Urinary bladder (tissue), 4 donors: ENCODE results near the gene PEX13. TPM values are rescaled to one million over a fixed set of nuclear protein-coding genes. Genes with fewer than 3 reads are reported as not detected.
A peak's percentile ranks its signal among the peaks of the same experiment; 100 is the strongest.
"Not testable (repeated sequence)": the region's sequence is repeated elsewhere in the genome, so short reads cannot be mapped to it uniquely, and the experiment has no call there.

Experiments
- DNase-seq: peaks from one replicate; pipeline ENCODE4 v3.0.0-alpha.2; 2015; ENCODE audit errors: extremely low spot score
- H3K27ac ChIP-seq: one replicate; pipeline ENCODE4 v1.5.1; 2013; ENCODE audit warnings: low read depth, mild to moderate bottlenecking, moderate library complexity
- H3K36me3 ChIP-seq: one replicate; pipeline ENCODE4 v1.6.1; 2013; ENCODE audit warnings: mild to moderate bottlenecking, moderate library complexity; ENCODE audit not compliant: insufficient read depth
- H3K4me1 ChIP-seq: one replicate; pipeline ENCODE4 v1.6.1; 2013; ENCODE audit warnings: mild to moderate bottlenecking, moderate library complexity; ENCODE audit not compliant: insufficient read depth
- H3K4me3 ChIP-seq: one replicate; pipeline ENCODE4 v1.5.1; 2013; ENCODE audit warnings: low read depth, low read length
- WGBS: extraction: QIAGEN DNeasy Blood & Tissue Kit; methylation state at CpG from one replicate; pipeline ENCODE4 v1.1.7; 2013; 5-methylcytosine and 5-hydroxymethylcytosine counted together
- polyA plus RNA-seq: library from polyadenylated mRNA; stranded (reverse); fragments of 200-250 nt; gene quantifications from one replicate; pipeline ENCODE4 v1.2.3, GENCODE V29; 2013
- total RNA-seq: library from RNA; depleted of rRNA; stranded (reverse); fragments of >200 nt; gene quantifications from one replicate; pipeline ENCODE4 v1.2.3, GENCODE V29; 2014
- donor health status: healthy with polysubstance abuse.
- donor health status: healthy.

The PEX13 gene
- total and polyA plus RNA-seq, 2 donors, result 12.9 to 53.6 TPM

DNA sequence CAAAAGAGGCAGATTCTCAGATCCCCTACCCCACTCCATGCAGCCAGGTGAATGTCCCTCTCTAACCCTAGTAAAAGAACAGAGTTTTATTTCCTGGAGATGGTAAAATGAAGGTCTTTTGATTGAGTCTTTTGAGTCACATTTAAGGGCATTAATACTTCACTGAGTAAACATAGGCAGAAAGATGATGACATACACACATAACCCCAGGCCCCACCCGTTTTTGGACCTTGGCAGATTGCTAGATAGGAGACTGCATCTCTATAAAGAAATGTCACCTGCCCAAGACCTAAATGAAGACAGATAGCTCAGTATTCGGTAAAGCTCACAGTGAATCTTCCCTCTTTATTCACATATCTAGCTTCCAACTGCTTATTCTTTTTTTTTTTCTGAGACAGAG lies 28.3 kb upstream of the PEX13 start:
- Histone ChIP-seq H3K4me1 (no peaks in the 10 kb centered on the region), H3K27ac (peak overlapping the region; percentile 30), H3K4me3 (no peak overlapping the region), H3K36me3 (no peaks in the 10 kb centered on the region)
- 71% methylated on average over 2 of the region's 2 CpGs for WGBS
- no peak for DNase-seq

- no peaks in the 10 kb centered on the region for H3K4me1 ChIP-seq
- H3K4me3 ChIP-seq, result no peak overlapping the region
- H3K27ac ChIP-seq, result no peak overlapping the region
- no peaks in the 10 kb centered on the region for H3K36me3 ChIP-seq
- no peak for DNase-seq
- WGBS, result 93% methylated on average over 4 of the region's 4 CpGs
Measured at GRCh38 chr2:60991644-60992043, 25.9 kb upstream of the PEX13 start.

DNA sequence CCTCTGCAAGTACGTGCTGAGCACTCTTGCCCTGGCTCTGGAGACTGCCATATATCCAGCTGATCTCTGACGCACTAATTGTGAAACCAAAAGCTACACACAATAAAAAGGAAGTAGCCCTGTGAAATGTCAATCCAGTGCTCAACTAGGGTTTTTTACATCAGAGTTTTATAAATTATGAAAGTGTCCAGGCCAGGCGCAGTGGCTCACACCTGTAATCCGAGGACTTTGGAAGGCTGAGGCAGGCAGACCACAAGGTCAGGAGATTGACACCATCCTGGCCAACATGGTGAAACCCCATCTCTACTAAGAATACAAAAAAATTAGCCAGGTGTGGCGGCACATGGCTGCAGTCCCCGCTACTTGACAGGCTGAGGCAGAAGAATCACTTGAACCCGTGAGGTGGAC lies 24.5 kb upstream of the PEX13 start:
- no peaks in the 10 kb centered on the region for H3K36me3 ChIP-seq
- H3K4me1 ChIP-seq, result no peaks in the 10 kb centered on the region
- no peak overlapping the region for H3K4me3 ChIP-seq
- 91% methylated on average over 7 of the region's 7 CpGs for WGBS
- no peak for DNase-seq
- no peak overlapping the region for H3K27ac ChIP-seq

- H3K27ac ChIP-seq, result no peak overlapping the region
- DNase-seq, result no peak
- no peak overlapping the region for H3K4me3 ChIP-seq
- H3K36me3 ChIP-seq, result no peaks in the 10 kb centered on the region
- H3K4me1 ChIP-seq, result no peaks in the 10 kb centered on the region
Measured at GRCh38 chr2:60994131-60994530, 23.4 kb upstream of the PEX13 start.

DNA sequence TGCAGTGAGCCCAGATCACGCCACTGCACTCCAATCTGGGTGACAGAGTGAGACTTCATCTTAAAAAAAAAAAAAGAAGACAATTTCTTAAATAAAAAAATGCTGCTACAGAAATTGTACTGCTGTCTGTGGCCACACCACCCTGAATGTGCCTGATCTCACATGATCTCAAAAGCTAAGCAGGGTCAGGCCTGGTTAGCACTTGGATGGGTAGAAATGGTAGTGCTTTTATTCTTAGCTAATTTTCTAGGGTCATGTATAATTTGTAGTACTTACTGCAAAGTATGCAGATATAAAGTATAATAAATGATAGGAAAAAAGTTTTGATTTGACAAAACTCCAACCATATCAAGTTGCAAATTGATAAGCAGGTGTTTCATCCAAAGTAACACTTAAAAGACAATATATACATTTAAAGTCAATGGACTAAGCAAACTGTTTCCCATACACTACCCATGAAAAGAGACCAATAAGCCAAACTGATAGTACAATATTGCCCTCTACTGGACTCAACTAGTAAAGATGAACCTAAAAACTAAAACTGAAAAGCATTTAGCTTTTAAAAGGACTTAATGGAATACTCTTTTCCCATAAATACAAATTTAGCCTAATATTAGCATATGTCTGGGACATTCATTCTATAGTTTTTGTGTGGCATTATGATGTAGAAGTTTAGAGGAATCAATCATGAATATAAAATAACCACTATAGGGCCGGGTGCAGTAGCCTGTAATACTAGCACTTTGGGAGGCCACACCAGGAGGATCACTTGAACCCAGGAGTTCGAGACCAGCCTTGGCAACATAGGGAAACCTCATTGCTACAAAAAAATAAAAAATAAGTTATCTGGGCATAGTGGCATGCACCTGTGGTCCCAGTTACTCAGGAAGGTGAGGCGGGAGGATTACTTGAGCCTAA lies 18.6 kb upstream of the PEX13 start:
- Histone ChIP-seq H3K27ac (no peak overlapping the region), H3K36me3 (no peaks in the 10 kb centered on the region), H3K4me3 (no peak overlapping the region), H3K4me1 (no peaks in the 10 kb centered on the region)
- 87% methylated on average over 4 of the region's 4 CpGs for WGBS
- peak; percentile 29 for DNase-seq

DNA sequence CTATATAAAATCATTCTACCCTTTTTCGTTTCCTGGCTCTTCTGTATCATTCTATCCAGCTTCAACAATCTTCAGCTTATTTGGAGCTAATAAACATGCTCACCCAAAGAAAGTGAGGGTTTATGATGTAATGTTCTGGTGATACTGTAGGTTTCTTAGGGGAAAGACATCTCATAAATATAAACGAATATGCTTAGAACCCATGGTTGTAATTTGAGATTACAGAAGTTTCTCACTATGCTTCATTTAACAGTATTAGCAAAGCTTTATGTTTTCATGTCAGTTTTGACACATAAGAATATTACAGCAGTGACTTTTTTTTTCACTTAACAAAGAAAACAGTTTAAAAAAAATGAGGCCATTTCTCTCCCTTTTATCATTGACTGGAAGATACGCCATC lies 11.8 kb upstream of the PEX13 start:
- Histone ChIP-seq H3K27ac (no peak overlapping the region), H3K36me3 (no peaks in the 10 kb centered on the region), H3K4me1 (no peaks in the 10 kb centered on the region), H3K4me3 (no peak overlapping the region)
- DNase-seq, result no peak
- WGBS, result 84% methylated on average over 3 of the region's 3 CpGs

DNA sequence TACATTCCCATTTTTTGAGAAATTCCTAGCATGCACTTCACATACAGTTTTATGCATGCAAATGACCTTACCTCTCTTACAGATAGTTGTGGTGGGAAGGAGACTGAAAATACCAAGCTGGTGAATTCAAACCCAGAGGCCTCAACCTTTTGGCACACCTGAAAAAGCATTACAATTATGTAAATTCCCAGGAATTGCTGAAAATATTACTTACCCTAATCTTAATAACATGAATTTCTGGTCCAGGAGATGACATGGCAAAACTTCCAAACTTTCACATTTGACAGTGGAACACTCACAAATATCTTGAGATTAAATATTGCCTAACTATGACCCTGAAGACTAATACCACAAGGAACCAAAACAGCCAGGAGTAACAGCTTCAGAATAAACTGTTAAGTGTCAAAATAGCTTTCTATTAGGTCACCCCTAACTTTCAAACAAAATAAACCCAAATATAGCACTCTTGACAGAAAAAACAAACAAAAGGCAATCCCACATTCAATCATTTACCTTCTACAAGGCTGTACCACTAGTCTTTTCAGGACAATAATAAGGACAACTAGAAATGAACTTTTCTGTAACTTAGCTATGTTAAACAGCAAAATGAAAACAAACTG lies 10.9 kb upstream of the PEX13 start:
- DNase-seq, result no peak
- Histone ChIP-seq H3K4me1 (no peaks in the 10 kb centered on the region), H3K27ac (no peak overlapping the region), H3K4me3 (no peak overlapping the region), H3K36me3 (no peaks in the 10 kb centered on the region)

- H3K4me1 ChIP-seq, result no peaks in the 10 kb centered on the region
- DNase-seq, result no peak
- no peaks in the 10 kb centered on the region for H3K36me3 ChIP-seq
- H3K27ac ChIP-seq, result no peak overlapping the region
- no peak overlapping the region for H3K4me3 ChIP-seq
Measured at GRCh38 chr2:61009355-61009754, 8.2 kb upstream of the PEX13 start.

DNA sequence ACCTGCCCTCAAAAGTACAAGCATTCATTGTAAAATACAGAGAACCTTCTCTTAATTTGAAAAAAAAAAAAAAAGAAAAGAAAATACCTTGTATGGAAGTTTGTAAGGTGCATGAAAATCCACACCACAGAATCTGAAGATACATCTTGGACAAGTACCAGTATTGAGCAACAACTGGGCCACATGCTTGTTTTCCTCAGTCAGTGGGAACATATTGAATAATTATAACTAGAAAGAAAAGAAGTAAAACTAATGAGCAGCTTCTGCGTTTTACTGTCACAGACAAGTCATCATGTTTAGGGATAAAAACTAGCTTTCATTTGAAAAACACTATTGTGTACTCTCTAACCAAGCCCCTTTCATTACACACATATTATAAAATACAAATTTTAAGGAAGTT lies 5.8 kb upstream of the PEX13 start:
- Histone ChIP-seq H3K4me3 (no peak overlapping the region), H3K36me3 (no peaks in the 10 kb centered on the region), H3K27ac (no peak overlapping the region), H3K4me1 (no peaks in the 10 kb centered on the region)
- DNase-seq, result no peak
- 84% methylated on average over 1 of the region's 1 CpG for WGBS

- not testable (repeated sequence) for H3K4me3 ChIP-seq, H3K4me1 ChIP-seq, H3K27ac ChIP-seq, H3K36me3 ChIP-seq, DNase-seq
- WGBS, result 65% methylated on average over 2 of the region's 2 CpGs
Measured at GRCh38 chr2:61012303-61012702, 5.2 kb upstream of the PEX13 start.

- Histone ChIP-seq H3K4me1 (no peaks in the 10 kb centered on the region), H3K27ac (no peak overlapping the region), H3K36me3 (no peaks in the 10 kb centered on the region), H3K4me3 (no peak overlapping the region)
- DNase-seq, result no peak
- 79% methylated on average over 3 of the region's 3 CpGs for WGBS
Measured at GRCh38 chr2:61013382-61013781, 4.1 kb upstream of the PEX13 start.

GRCh38 chr2:61014763-61015162 lies 2.8 kb upstream of the PEX13 start:
- Histone ChIP-seq H3K27ac (no peak overlapping the region), H3K4me3 (no peak overlapping the region), H3K36me3 (no peaks in the 10 kb centered on the region), H3K4me1 (no peaks in the 10 kb centered on the region)
- no peak for DNase-seq
- 69% methylated on average over 3 of the region's 3 CpGs for WGBS

DNA sequence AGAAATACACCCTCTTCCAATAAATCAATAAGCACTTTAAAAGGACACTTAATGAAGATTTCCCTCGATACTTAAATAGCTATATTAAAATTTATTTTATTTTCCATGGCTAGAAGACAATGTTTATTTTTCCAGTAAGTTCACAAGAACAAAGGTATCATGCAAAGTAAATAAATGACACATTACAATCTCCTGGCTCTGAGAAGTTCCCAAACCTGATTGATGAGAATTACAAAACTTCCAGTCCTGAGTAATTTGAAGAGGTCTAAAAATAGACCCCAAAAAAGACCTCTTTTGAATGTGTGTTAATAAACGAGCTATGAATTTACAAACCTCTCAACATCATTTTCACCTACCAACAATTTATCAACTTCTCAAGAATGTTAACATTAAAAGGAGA lies 1.5 kb upstream of the PEX13 start:
- Histone ChIP-seq H3K27ac (no peak overlapping the region), H3K36me3 (no peaks in the 10 kb centered on the region), H3K4me1 (no peaks in the 10 kb centered on the region), H3K4me3 (no peak overlapping the region)
- 45% methylated on average over 2 of the region's 2 CpGs for WGBS
- peak; percentile 54 for DNase-seq

GRCh38 chr2:61016392-61017002 lies 1.0 kb upstream of the PEX13 start:
- Histone ChIP-seq H3K4me1 (no peaks in the 10 kb centered on the region), H3K36me3 (no peaks in the 10 kb centered on the region), H3K4me3 (peak overlapping the region; percentile 80), H3K27ac (peak overlapping the region; percentile 77)
- WGBS, result 2% methylated on average over 16 of the region's 16 CpGs
- DNase-seq, result peak; percentile 17
